GM15510 (cell line): ENCODE measurements around the gene LCMT1.
A peak's percentile ranks its signal among the peaks of the same experiment; 100 is the strongest.

Source experiments
- POLR2A ChIP-seq: IDR thresholded peaks from 3 replicates; pipeline ENCODE4 v1.6.1; 2011; ENCODE audit warnings: borderline replicate concordance; ENCODE audit not compliant: insufficient read length; ENCODE audit errors: extremely low read depth

LCMT1 gene

DNA sequence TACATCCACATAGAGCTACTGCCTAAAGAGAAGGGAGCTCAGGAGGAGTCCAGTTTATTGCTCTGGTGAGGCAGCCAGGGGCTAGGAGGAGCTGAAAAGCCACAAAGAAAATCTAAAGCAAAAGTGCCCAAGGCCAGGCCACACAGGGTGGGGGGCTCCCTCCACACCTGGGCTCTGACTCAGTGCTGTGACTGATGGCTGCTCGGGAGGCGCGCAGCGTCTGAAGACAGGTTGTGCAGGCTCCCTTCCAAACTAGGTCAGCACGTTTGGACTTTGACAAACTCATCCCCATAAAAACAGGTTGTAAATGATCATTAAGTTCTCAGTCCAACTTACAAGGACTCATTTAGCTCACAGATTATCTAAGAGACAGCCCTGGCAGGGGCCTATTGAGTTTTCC lies 22.2 kb upstream of the LCMT1 start:
- no peak for TF ChIP-seq POLR2A

DNA sequence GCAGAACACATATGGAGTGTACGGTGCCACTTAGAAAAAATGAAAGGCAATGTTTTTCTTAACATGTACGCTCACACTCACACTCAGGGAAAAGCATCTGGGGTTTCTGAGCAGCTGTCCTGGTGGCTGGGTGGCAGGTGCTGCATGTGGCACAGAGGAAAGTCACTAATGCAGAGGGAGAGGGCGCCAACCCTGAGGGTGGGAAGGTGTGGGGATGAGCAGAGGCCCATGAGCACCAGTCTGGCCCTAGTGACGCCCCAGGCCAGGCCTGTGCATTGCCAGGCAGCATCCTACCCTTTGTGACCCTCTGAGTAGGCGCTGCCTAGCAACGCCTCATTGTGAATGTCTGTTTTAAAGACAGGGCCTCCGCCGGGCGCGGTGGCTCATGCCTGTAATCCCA lies 19.1 kb upstream of the LCMT1 start:
- TF ChIP-seq POLR2A = no peak

DNA sequence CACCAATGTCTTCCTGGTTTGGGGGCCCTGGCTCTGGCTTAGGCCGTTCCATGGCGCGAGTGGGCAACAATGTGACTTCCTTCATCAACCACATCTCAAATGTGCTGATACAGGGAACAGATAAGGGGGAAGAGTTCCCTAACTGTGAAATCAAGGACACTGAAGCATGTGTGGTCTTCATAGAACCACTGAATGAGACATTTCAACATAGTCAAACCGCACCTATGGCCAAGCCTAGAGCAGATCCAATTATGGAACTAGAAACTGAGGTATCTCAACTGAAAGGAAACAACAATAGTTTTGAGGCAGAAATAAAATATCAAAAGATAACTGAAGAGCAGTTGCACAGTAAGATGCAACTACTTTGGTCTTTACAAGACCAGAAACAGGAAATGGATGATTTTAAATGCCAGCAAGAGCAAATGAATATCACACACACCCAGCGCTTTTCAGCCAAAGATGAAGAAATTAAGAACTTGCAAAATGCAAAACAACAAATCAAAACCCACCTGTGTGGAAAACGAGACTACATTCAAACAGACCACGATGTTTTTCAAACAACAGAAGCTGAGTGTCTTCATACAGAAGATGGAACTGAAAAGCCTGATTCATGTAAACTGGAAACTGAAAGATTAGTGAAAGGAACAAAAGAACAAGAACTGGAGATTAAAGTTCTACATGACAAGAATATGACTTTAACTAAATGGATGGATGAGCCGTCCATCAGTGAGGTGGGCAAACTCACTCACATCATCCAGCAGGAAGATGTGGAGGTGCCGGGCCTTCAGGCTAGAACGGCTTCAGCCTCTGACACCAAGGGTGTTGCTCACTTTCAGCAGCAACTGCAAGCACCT lies 18.1 kb upstream of the LCMT1 start:
- no peak for TF ChIP-seq POLR2A

DNA sequence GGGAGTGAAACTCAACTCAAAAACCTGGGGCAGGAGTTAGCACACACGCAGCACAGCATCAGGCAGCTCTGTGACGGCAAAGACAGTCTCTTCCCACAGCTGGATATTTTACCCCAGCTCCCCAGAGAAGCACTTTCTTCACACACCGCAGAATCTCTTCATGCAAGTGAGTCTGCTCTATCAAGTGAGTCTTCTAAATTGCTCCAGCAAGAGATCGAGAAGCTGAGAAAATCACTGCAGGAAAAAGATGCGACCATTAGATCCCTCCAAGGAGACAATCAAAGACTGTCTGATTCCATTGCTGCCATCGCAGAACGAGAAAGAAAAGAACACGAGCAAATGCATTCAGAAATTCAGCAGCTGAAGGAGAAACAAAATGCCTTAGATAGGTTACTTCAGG lies 16.9 kb upstream of the LCMT1 start:
- TF ChIP-seq POLR2A = no peak

DNA sequence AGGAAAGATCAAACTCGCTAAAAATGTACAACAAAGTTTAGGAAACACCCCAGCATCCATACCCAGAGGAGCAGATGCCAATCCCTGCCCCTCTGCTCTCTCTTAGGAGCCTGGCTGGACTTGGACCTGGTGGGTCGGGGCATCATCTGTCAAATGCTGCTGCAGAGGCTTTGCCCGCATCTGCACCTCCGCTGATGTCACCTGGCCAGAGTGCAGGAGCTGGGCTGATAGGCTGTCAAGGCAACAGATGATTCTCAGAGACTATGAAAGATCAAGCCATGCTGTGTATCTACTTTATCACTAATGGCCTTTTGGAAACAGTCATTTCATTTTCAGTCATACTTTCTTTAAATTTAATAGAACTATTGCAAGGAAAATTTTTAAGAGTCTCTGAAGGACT lies 15.9 kb upstream of the LCMT1 start:
- no peak for TF ChIP-seq POLR2A

DNA sequence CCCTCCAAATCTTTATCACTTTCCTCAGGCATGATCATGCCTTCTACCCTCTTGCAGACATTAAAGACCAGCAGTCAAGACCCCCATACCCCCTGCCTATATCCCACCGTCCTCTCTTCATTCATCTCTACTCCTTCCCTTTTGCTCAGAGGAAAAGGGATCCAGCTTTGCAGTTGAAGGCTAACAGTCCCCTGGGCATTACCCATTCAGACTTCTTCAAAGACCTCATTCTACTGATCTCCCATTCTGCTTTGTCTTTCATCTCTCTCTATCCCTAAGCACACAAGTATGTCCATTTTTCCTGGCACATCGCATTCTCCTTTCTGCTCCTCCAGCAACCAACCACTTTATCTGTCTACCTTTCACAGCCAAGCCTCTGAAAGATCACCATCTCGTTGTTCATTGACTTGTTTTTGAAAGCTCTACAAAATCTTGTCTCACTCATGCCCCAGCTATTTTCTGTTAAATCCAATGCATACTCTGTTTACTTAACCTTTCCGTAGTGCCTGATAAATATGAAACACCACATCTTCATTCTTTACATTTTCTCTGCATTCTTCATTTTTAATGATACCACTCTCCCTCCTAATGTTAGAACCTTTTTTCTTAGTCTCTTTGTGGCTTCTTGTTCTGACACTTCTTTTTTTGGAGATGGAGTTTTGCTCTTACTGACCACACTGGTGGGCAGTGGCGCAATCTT lies 14.1 kb upstream of the LCMT1 start:
- no peak for TF ChIP-seq POLR2A

DNA sequence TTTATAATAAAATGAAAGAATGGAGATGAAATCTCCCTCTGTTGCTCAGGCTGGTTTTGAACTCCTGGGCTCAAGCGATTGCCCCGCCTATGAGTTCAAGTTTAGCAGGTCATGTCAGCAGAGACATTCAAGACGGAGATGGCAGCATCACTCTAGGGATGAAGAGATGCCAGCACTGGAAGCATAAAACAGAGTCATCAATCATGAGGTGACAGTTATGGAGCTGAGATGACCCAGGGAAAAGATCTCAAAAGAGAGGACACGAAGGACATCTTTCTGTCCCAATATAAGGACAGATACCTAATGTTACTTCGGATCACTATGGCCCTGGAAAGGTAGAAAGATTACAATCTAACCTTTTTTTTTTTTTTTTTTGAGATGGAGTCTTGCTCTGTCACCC lies 11.0 kb upstream of the LCMT1 start:
- no peak for TF ChIP-seq POLR2A

DNA sequence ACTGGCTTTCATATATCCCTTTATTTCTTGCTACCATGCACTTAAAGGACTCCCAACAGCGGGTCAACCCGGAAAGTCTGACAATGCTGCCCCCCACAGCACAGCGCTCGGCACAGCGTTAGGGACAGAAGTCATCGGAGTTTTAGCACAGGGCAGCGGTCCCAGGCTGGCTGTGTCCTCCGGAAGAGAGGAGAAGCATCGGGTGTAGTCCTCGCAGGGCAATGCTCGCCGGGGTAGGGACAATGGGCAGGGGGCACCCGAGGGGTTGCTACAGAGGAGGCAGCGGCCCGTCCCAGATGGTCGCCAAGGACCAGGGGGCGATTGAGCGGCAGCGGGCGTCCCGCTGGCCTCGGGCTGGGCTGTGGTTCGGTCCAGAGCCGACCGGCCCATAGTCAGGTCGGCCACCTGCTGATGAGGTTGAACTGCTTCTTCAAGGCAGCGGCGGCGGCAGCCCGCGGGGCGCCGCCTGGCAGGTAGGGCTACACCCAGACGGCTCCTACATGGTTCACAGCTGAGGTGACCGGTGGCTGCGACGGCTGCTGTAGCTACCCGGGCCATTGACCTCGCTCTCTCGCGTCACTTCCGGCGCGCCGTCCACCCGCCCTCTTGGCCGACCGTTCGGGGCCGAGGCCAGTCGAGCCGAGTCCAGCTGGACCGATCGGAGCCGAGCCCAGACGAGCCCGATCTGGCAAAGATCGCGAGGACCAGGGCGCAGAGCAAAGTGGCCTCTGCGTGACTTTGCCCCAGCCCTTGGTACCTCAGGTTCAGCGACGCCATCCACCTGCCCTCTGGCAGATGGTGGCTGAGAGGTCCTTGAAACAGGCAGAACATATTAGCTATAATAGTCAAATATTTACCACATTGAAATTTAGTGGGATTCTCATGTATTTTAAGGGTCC lies 4.7 kb upstream of the LCMT1 start:
- peak; percentile 85 for TF ChIP-seq POLR2A

DNA sequence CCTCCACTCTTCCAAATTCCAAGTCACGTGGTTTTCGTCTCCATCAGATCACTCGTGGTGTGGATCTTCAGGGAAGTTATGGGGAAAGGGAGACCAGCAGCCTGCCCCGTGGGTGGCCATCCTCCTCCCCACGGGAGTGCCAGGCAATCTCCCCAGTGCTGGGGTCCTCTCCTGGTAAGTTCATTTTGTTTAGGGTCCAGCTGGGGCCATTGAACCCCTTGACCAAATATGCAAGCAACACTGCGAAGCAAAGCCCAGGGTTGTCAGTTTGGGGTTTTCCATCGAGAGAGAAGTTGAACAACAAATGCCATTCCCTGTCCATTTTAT lies 4.1 kb upstream of the LCMT1 start:
- no peak for TF ChIP-seq POLR2A

DNA sequence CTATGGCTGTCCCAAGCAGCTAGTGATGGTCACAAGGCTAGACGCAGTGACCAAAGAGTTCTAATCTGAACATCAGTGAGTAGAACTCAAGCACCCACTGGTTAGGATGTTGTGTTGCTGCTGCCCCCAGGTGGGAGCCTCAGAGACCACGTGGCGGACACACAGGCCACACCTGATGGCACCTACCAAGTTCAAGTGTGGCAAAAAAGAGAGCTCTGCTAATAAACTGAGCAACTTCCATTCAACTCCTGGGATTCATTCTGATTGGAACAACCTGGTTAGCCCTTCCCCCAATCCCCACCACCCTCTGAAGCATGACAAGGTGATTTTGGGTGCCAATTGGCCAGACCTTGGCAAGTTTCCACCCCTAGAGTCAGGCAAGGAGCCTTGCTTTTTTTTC lies 3.5 kb upstream of the LCMT1 start:
- no peak for TF ChIP-seq POLR2A

DNA sequence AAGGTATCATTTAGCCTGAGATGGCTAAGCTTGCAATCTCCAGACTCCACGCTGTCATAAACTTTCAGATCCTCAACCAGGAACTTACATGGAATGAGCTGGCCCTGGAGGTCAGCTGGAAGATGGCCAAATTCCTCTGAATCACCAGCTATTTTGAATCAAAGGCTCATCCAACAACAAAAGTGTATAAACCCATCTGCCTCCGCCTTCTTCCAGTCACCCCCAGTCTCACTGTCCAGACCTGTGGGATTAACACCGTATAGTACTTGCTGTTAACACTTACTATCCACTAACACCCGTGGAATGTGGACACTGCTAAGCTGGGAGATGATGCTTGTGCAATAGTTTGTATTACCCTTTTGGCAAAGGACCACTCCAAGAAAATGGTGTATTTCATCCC lies 1.9 kb upstream of the LCMT1 start:
- no peak for TF ChIP-seq POLR2A

DNA sequence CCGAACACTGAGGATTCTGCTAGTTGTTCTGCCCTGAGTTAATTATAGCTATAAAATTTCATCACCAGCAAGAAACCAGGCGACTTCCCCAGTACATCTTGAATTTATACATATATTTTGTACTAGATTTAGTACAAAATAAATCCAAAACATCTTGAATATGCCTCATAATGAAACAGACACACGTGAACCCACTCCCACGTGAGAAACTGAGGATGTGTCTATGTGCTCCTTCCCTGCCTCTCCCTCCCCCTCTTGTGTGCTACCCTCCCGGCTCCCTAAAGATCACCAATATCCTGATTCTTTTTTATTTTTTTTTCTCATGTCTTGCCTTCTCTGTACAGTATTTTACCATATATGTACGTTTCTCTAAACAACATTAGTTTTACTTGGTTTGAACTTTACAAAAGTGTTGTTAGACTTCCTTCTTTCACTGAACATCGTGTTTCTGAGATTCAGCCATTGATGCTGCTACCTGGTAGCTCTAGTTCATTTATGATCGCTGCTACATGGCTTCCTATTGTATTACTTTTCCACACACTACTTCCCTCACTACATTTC lies 1.1 kb upstream of the LCMT1 start:
- no peak for TF ChIP-seq POLR2A

DNA sequence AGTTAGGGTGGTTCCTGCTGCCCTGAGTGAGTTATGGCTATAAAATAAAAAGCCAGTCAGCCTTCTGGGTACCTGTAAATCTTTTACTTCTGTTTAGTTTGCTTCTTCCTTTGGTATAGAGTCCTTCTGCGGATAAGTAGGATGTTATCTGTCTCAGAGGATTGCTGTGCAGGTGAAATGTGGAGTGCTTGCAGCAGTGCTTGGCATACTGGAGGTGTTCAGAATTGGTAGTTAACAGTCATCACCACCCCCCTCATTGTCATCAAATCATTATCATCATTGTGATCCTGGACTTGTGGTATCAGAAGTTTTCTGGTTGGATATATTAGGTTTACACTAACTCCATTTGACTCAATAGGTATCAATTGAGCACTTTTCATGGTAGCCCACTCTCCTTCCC lies 2.6 kb downstream of the LCMT1 start:
- no peak for TF ChIP-seq POLR2A

DNA sequence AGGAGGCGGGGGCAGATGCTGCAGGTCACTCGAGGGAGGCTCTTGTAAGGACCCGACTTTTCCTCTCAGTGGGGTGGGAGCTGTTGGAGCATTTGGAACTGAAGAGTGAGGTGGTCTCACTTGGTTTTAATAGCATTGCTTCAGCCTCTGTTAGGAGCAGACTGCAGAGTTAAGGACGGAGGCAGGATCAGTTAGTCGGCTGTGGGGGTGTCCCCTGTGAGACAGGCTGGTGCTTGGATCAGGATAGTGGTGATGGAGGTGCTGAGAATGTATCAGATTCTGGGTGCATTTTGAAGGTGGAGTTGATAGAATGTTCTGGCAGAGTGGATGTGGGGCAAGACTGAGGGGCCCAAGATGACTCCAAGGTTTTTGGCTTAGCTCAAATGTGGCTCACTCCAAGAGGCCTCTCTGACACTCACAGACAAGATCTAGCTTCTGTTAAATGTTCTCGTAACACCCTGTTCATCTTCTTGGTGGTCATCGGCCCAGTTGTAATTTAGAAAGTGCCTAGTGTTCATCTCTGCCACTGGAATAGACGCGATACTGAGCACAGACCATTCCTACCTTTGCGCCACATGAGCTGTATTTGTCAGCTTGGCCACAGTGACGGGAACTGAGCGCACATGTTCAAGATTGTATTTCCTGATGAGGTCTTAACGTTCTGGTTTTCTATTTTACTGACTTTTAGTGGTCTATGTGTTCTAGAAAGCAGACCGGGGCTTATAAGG lies 7.5 kb downstream of the LCMT1 start:
- no peak for TF ChIP-seq POLR2A
